Medulla oblongata (tissue), 1 donor: ENCODE measurements around the gene SIK1.

Experiments
- DNase-seq: peaks from one replicate; pipeline ENCODE4 v3.0.0-alpha.2; 2015; ENCODE audit errors: extremely low spot score

SIK1 gene

GRCh38 chr21:43367296-43367695 lies 59.6 kb downstream of the SIK1 start:
- no peak for DNase-seq

GRCh38 chr21:43366656-43367055 lies 60.3 kb downstream of the SIK1 start:
- no peak for DNase-seq

GRCh38 chr21:43365611-43366426 lies 61.1 kb downstream of the SIK1 start:
- no peak for DNase-seq

- DNase-seq: no peak
Observed at GRCh38 chr21:43364851-43365424, 62.0 kb downstream of the SIK1 start.
